Activated T-cell treated with anti-CD3 and anti-CD28 coated beads for 1 hour (primary cell): ENCODE data around the gene TBL3.
"Not testable (repeated sequence)": the region's sequence is repeated elsewhere in the genome, so short reads cannot be mapped to it uniquely, and the experiment has no call there.

Experiments
- DNase-seq: peaks from one replicate; pipeline ENCODE4 v3.0.0-alpha.2; 2020; ENCODE audit warnings: low read depth

Gene TBL3

GRCh38 chr16:1971796-1972489, at the start of gene TBL3:
TBL3 (plus strand) TSS chr16:1972053; CDS start chr16:1972165, 112 bp downstream.
- DNase-seq: peak; percentile 93

GRCh38 chr16:1922357-1922756, 49.5 kb upstream of the TBL3 start:
- DNase-seq: no peak

- DNase-seq: no peak
Measured at GRCh38 chr16:1923299-1924034, 48.4 kb upstream of the TBL3 start.

- DNase-seq: no peak
Measured at GRCh38 chr16:1924095-1924494, 47.8 kb upstream of the TBL3 start.

- no peak for DNase-seq
Measured at GRCh38 chr16:1926271-1926670, 45.6 kb upstream of the TBL3 start.

GRCh38 chr16:1929105-1929504, 42.7 kb upstream of the TBL3 start:
- DNase-seq: no peak

GRCh38 chr16:1929578-1930337, 42.1 kb upstream of the TBL3 start:
- DNase-seq: peak; percentile 93

GRCh38 chr16:1930338-1930720, 41.5 kb upstream of the TBL3 start:
- no peak for DNase-seq

GRCh38 chr16:1932050-1933028, 39.5 kb upstream of the TBL3 start:
- no peak for DNase-seq

- DNase-seq: no peak
Measured at GRCh38 chr16:1933097-1933661, 38.7 kb upstream of the TBL3 start.

GRCh38 chr16:1936945-1937479, 34.8 kb upstream of the TBL3 start:
- DNase-seq: no peak

GRCh38 chr16:1938316-1938715, 33.5 kb upstream of the TBL3 start:
- DNase-seq: no peak

GRCh38 chr16:1938910-1939309, 32.9 kb upstream of the TBL3 start:
- no peak for DNase-seq

GRCh38 chr16:1939833-1940232, 32.0 kb upstream of the TBL3 start:
- not testable (repeated sequence) for DNase-seq

GRCh38 chr16:1940273-1941161, 31.3 kb upstream of the TBL3 start:
- no peak for DNase-seq

- DNase-seq: no peak
Measured at GRCh38 chr16:1941162-1942046, 30.4 kb upstream of the TBL3 start.

GRCh38 chr16:1942047-1942809, 29.6 kb upstream of the TBL3 start:
- DNase-seq: no peak
